Activated effector memory CD4-positive, alpha-beta T cell treated with anti-CD3 and anti-CD28 coated beads, Interleukin-2, amount 50 U/mL, for 16 hours (primary cell): Measurements from ENCODE around the gene TARDBP.
A peak's percentile ranks its signal among the peaks of the same experiment; 100 is the strongest.
"Not testable (repeated sequence)": the region's sequence is repeated elsewhere in the genome, so short reads cannot be mapped to it uniquely, and the experiment has no call there.

Experiments used
- DNase-seq: peaks from one replicate; pipeline ENCODE4 v3.0.0-alpha.2; 2020

TARDBP gene

DNA sequence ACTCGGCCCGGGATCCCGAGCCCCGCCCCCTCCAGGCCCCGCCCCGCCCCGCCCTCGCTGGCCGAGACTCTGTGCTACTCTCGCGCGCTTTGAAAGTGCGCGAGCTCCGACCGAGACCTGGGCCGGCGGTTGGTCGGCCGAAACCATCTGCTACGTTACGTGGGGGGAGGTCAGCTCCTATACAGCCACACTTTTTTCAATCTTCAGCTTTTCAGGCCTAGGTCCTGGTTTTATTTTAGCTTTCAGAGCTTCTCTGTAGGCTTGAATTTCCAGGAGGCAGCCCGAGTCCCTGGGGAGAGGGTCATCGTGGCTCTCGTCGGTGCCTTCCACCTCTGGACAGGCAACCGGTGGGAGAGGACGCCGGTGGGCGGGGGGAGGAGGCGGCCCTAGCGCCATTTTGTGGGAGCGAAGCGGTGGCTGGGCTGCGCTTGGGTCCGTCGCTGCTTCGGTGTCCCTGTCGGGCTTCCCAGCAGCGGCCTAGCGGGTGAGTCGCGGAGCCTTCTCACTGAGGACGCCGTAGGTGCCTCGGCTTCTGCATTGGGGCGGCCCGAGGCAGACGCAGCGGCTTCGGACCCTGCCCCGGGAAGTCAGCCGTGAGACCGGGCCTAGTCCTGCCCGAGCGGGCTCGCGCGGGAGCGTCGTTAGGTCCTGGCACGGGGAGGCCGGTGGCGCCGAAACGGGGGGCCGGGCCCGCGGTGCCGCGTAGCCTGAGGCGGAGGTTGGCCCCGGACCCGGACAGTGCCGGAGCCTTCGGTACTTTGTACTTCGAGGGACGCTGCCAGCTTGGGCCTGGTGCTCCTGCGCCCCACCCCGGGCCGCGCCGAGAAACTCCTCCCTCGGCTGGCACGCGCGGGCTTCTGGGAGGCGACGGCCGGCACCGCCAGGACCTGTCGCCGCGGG lies at the start of gene TARDBP:
Gene TARDBP (plus strand): TSS at position 395 of the 900 bp plus-strand sequence. CDS start 1,074 bp downstream, outside the sequence.
- peak; percentile 97 for DNase-seq

- DNase-seq: no peak
Measured at GRCh38 chr1:10965546-10966226, 46.8 kb upstream of the TARDBP start.

DNA sequence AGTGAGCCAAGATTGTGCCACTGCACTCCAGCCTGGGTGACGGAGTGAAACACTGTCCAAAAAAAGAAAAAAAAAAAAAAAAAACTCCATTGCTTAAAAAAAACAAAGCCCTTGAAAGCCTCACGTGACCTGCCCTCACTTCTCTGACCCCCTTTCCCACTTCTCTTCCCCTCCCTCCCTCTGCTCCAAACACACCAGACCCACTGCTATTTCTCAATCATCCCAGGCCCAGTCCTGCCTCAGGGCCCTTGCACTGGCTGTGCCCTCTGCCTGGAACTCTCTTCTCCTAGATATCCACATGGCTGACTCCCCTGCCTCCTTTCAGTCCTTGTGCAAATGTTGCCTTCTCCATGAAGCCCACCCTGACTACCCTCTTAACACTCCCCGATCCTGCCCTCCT lies 45.4 kb upstream of the TARDBP start:
- no peak for DNase-seq

GRCh38 chr1:10968411-10968826 lies 44.0 kb upstream of the TARDBP start:
- DNase-seq: no peak

- no peak for DNase-seq
Measured at GRCh38 chr1:10969267-10969970, 43.0 kb upstream of the TARDBP start.

- no peak for DNase-seq
Measured at GRCh38 chr1:10969971-10970332, 42.5 kb upstream of the TARDBP start.

DNA sequence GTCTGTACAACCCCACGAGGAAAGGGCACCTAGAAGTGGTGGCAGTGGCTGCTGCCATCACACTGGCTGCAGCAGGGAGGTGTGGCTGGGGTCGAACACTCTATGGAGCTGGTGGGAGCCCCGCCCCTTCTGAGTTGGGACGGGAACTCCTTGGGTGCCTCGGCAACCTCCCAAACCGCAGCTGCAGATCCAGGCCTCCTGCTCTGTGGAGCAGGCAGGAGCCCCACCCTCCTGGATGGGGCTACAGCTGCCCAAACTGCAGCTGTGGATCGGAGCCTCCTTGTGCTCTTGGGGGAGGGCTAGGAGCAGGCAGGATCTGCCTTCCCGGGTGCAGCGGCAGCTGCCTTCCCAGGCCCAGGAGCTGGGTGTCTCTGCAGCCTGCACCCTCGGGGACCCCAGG lies 38.9 kb upstream of the TARDBP start:
- DNase-seq: no peak

DNA sequence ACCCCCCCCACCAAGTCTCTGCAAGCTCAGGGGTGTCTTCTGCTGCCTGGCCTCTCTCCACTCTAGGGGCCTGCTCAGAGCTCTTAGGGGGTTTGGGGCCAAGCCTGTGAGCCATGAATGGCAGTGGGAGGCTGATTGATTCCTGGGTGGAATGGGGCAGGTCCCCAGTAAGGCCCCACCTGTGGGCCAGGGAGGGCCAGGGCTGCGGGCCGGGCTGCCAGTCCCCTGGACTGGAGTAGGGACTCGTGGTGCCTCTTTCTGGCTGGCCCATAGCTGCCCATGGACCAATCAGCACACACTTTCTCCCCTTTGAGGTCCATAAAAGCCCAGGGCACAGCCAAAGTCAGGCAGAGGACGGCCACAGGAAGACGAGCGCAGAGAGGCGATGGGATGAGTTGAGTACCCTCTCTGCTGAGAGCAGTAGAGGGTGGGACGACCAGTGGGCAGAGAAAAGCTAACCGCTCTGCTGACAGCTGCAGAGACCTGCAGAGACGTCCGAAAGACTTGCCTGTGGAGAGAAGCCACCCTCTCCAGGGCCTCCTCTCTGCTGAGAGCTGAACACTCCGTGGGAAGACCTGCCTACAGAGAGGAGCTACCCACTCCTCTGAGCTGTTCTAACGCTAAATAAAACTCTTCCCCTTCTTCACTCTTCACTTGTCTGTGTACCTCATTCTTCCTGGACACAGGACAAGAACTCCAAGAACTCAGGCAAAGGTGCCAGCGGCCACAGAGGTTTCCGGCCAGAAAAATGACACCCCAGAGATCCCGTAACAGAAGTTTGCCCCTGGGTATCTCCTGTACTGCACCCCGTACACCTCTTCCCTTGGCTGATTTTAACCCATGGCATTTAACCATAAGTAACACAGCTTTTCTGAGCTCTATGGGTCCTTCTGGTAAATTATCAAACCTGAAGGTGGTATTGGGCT lies 38.2 kb upstream of the TARDBP start:
- DNase-seq: no peak

DNA sequence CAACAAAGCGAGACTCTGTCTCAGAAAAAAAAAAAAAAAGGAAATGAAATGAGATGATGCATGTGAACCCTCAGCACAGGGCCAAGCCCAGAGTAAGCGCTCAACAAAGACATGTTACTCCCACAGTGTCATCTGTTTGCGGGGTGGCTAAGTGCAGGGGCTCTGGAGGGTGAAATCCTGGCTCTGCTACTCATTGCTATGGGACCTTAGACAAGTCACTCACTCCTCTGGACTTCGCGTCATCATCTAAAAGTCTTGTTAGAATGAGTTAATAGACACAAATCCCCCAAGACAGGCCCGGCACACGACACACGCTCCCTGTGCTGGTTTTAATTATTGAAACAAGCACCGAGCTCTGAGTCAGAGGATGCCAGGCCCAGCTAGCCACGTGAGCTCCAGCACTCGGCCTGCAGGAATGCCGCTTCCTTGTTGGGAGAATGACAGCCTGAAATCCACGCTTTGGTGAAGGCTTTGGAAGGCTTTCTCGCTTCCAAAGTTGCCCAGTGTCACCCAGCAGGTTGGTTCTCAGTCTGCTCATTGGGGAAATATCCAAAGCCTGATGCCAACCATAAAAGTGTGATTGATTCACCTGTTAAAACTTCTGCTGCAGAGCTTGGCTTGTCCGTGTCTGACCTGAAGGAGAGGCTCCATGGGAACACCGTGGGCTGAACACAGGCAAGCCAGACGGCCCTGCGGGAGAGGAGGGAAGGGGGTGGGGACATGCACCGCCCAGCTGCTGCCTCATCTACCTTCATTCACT lies 36.7 kb upstream of the TARDBP start:
- no peak for DNase-seq

DNA sequence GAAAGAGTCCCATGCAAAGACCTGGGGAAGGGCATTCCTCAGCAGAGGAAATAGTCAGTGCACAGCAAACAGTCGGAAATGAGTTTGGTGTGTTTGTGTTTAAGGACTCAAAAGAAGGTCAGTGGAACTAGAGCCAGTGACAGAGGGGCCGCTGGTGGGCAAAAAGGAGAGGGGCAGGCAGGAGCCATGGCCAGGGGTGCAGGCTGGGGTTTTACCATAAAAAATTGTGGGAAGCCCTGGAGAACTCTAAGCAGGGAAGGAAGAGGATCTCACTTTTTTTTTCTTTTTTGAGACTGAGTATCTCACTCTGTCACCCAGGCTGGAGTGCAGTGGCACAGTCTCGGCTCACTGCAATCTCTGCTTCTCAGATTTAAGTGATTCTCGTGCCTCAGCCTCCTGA lies 33.7 kb upstream of the TARDBP start:
- DNase-seq: no peak

DNA sequence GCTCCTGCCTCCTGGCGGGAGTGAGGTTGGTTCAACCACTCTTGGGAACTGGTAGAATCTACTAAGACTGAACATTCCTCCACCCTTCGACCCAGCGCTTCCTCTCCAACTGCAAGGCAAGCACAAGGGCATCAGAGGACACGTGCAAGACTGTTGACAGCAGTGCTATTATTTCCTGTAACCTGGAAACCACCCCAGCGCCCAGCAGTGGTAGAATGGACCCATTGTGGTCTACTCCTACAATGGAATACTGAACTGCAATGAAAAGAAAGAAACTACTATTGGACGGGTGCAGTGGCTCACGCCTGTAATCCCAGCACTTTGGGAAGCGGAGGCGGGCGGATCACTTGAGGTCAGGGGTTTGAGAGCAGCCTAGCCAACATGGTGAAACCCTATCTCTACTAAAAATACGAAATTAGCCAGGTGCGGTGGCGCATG lies 33.0 kb upstream of the TARDBP start:
- no peak for DNase-seq

DNA sequence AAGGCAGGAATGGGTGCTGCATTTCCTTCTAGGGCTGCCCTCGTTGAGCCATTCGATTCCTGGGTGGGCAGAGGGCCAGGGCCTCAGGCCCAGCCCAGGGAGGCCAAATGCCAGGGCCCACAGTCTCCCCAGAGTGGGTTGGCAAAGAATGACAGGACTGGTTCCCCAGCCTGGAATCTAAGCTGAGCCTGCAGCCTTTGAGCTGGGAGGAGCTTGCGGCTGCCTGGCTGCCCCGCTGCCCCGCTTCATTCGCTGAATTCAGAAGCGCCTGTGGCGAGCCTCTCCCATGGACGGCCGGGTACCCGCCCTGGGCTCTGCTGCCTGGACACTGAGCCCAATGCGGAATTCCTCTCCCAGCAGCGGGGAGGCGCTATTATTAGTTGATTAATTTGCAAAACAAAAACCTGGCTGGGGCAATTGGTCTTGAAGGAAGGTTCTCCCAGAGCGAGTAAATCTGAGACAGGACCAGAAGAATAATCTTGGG lies 32.3 kb upstream of the TARDBP start:
- no peak for DNase-seq

GRCh38 chr1:10980841-10981727 lies 31.4 kb upstream of the TARDBP start:
- DNase-seq: no peak

DNA sequence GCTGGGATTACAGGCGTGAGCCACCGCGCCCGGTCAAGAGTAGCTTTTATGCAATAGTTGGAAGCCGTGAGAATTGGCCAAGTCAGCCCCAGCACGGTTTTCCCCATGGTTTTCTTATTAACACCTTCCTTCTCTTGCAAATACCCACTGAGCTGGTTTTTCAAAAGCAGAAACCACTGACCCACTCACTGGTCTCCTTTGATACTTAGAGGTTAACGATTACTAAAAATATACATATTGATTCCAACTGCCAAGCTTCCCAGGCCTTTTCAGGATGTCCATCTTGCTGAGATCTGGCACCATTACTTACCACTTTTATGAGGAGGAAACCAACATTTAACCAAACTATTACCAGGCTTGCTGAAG lies 25.9 kb upstream of the TARDBP start:
- no peak for DNase-seq

DNA sequence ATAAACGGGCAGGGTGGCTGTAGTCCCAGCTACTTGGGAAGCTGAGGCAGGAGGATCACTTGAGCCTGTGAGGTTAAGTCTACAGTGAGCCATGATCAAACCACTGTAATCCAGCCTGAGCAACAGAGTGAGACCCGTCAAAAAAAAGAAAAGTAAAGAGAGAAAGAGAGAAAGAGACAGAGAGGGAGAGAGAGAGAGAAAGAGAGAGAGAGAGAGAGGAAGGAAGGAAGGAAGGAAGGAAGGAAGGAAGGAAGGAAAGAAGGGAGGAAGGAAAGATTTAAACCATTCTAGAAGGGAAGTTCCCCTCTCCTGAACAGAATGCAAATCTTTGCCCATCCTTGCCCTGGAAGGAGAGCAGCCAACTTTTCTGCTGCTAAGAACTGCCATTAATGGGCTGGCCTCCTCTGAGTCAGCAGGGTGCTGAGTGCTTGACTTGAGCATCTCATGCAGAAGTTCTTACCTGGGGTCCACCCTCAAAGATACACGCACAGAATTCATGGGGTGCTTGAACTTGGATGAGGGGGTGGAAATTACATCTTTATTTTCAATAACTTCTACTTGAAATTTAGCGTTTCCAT lies 24.5 kb upstream of the TARDBP start:
- no peak for DNase-seq

- DNase-seq: no peak
Measured at GRCh38 chr1:10989095-10989494, 23.4 kb upstream of the TARDBP start.

DNA sequence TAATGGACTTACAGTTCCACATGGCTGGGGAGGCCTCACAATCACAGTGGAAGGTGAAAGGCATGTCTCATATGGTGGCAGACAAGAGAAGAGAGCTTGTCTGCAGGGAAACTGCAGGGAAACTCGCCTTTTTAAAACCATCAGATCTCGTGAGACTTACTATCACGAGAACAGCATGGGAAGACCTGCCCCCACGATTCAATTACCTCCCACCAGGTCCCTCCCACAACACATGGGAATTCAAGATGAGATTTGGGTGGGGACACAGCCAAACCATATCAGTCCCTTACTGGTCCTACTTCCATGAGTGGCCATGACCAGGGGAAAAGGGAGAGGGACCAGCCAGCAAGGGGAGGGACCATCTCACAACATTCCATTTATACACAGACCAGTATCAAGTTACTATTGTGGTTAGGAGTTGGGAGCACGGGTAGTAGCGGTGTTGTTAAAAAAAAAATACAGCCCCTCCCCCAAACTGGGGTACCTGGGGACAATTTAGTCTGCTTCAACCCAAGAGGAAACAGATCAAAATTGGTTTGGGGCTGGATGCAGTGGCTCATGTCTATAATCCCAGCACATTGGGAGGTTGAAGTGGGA lies 22.4 kb upstream of the TARDBP start:
- DNase-seq: not testable (repeated sequence)

DNA sequence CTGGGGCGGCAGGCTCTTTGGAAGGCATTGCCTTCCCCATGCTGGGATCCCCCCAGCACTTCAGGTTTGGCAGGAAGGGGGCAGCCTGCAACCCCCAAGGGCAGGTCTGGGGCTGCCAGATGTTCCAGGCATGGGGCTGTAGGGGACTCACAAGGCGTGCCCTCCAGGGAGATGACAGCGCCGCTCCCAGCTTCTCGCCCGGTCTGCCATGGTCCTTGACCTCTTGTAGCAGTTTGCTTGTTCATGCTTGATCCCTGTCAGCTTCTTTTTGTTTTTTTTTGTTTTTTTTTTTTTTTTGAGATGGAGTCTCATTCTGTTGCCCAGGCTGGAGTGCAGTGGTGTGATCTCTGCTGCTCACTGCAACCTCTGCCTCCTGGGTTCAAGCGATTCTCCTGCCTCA lies 21.6 kb upstream of the TARDBP start:
- DNase-seq: no peak

DNA sequence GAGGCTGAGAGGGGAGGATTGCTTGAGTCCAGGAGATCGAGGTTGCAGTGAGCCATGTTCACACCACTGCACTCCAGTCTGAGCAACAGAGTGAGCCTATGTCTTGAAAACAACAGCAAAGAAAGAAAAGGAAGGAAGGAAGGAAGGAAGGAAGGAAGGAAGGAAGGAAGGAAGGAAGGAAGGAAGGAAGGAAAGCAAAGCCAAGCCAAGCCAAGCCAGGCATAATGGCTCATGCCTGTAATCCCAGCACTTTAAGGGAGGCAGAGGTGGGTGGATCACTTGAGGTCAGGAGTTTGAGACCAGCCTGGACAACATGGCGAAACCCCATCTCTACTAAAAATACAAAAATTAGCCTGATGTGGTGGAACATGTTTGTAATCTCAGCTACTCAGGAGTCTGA lies 20.4 kb upstream of the TARDBP start:
- DNase-seq: not testable (repeated sequence)

- DNase-seq: no peak
Measured at GRCh38 chr1:10992864-10993263, 19.6 kb upstream of the TARDBP start.
